CD4-positive, alpha-beta T cell treated with Interleukin-15 for 1 hour (primary cell): ENCODE results near the gene RNF222.
A peak's percentile ranks its signal among the peaks of the same experiment; 100 is the strongest.

Experiments used
- DNase-seq: peaks from one replicate; pipeline ENCODE4 v3.0.0-alpha.2; 2020

Gene RNF222

GRCh38 chr17:8397636-8398035 is at the start of gene RNF222:
Gene RNF222 (minus strand): TSS chr17:8397827. CDS start chr17:8393461, 4,366 bp downstream.
- DNase-seq: no peak

GRCh38 chr17:8445536-8445935 is 47.9 kb upstream of the RNF222 start:
- DNase-seq: no peak

- DNase-seq: no peak
These were observed 46.9 kb upstream of the RNF222 start for GRCh38 chr17:8444494-8444893.

DNA sequence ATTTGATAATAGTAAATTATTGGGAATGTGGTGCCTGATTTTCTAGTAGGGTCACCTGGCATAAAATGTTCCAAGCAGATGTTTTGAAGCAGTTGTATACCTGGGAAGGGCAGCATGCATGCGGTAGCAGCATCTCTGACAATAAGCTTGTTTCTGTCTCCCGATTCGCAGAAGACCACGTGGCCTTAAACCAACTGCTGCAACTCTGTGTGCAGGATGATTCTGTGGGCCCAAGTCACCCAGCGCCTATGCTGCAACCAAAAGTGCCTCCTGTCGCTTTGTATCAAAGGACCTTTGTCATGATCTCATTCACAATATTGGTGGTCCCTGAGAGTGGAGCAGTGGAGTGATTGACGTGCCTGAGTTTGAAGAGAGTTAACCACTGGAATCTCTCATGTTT is 46.1 kb upstream of the RNF222 start:
- no peak for DNase-seq

- DNase-seq: no peak
These were observed 44.7 kb upstream of the RNF222 start for GRCh38 chr17:8442310-8442709.

DNA sequence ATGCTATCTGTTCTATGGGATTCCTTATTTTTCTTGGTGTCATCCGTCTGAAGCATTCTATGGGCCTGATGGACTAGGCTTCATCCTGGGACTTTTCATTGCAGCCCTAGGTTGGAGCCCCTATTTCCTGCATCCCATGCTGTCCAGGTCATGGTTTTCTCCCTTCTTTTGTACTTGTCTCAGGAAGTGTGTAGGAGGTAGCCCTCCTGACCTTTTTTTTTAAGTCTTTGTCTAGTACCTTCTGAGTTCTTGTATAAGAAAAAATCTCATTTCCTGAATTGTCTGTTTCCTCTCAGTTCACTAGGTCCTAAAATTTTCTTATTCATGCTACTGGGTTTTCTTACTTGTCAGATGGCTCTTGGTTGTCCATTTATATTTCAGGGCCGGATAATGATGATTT is 44.1 kb upstream of the RNF222 start:
- no peak for DNase-seq

DNA sequence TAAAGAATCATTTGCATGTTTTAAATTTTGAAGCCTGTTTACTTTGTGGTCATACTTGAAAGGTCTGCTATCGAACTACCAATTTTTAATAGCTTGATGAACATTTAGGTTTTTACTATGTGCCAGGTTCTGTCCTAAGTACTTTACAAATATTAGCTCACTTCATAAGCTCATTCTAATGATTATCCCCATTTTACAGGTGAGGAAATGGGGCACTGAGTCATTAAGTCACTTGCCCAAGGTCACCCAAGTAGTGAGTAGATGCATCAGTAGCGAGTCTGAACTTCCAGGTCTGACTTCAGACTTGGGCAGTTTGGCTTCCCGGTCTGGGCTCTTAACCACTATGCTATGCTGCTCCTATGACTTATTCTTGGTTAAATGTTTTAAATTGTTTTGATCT is 42.1 kb upstream of the RNF222 start:
- no peak for DNase-seq

GRCh38 chr17:8438441-8438840 is 40.8 kb upstream of the RNF222 start:
- DNase-seq: no peak

GRCh38 chr17:8436844-8437171 is 39.2 kb upstream of the RNF222 start:
- DNase-seq: no peak

GRCh38 chr17:8436169-8436843 is 38.7 kb upstream of the RNF222 start:
- peak; percentile 54 for DNase-seq

- peak; percentile 98 for DNase-seq
These were observed 37.9 kb upstream of the RNF222 start, which contains the start of gene NDEL1 for GRCh38 chr17:8435245-8436168. Gene NDEL1 (plus strand): TSS chr17:8435884. CDS start chr17:8444272, 8,388 bp downstream.

- no peak for DNase-seq
These were observed 33.3 kb upstream of the RNF222 start for GRCh38 chr17:8430966-8431365.

GRCh38 chr17:8426802-8427201 is 29.2 kb upstream of the RNF222 start:
- DNase-seq: no peak

GRCh38 chr17:8426094-8426720 is 28.6 kb upstream of the RNF222 start:
- no peak for DNase-seq

GRCh38 chr17:8421571-8421970 is 23.9 kb upstream of the RNF222 start:
- no peak for DNase-seq

GRCh38 chr17:8420041-8420934 is 22.7 kb upstream of the RNF222 start:
- DNase-seq: no peak

GRCh38 chr17:8419305-8419704 is 21.7 kb upstream of the RNF222 start:
- no peak for DNase-seq

DNA sequence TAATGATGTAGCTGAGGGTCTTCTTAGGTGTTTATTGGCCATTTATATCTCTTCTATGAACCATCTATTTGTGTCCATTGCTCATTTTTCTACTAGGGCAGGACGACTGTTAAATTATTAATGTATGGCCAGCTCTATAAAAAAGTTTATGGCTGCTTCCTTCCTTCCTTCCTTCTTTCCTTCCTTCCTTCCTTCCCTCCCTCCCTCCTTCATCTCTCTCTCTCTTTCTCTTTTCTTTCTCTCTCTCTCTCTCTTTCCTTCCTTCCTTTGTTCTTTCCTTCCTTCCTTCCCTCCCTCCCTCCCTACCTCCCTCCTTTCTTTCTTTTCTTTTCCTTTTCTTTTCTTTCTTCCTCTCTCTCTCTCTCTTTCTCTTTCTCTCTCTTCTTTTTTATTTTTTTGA is 20.8 kb upstream of the RNF222 start:
- no peak for DNase-seq

DNA sequence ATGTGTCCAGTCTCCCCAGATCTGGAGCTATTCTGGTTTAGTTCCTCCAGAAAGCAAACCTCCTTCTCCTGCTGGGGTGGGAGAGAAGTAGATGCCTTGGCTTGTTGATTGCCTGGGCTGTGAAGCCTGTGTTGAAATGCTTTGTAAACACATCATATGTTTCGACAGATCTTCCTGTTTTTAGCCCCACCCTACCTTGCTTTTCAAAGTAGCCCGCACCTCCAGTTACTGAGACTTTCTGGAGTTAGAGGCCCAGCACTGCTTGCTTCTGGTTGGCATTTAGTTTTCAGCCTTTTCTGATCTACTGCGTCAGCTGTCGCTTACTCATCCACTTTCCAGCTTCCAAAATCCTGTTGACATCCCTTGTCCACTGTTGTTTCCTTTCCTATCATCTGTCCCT is 20.2 kb upstream of the RNF222 start:
- DNase-seq: peak; percentile 58

- no peak for DNase-seq
These were observed 16.3 kb upstream of the RNF222 start for GRCh38 chr17:8413938-8414337.

DNA sequence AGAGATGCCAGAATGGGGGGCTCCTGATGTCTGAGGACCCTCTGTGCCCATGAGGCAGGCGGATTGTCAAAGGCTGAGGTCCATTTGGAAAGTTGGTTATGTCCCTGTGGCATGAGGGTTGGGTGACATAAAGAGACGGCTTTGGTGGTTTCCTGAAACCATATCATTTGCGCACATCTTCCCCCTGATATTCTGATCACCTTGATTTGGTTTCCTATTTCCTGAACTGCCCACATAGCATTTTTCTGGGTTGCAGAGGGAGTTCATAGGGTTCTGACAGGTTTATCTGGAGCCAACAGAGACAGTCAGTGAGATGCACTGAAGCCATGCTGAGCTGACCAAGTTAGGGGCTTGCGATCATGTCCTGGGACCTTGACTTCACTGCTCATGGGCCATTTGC is 15.7 kb upstream of the RNF222 start:
- no peak for DNase-seq

GRCh38 chr17:8412089-8412488 is 14.5 kb upstream of the RNF222 start:
- no peak for DNase-seq

GRCh38 chr17:8410883-8411238 is 13.2 kb upstream of the RNF222 start:
- DNase-seq: no peak
